Aorta (tissue), 5 donors: ENCODE data around the gene ROBO2. TPM values are rescaled to one million over a fixed set of nuclear protein-coding genes. Genes with fewer than 3 reads are reported as not detected.

Source experiments
- ATAC-seq: fragments of 200-7000 bp; cut with Tn5 transposase; one replicate; pipeline ENCODE4 v1.9.1; 2022; ENCODE audit warnings: moderate library complexity; ENCODE audit not compliant: low FRiP score
- DNase-seq, 2 donors: peaks; one replicate each; pipeline ENCODE4 v3.0.0-alpha.2; 2020
- H3K27ac ChIP-seq, 2 donors: one replicate each; pipeline ENCODE4 v1.5.1; 2013; ENCODE audit warnings: low read length in 2 of 2, mild to moderate bottlenecking in 2 of 2, moderate library complexity in 2 of 2, control low read depth in 1 of 2, inconsistent platforms in 1 of 2, low read depth in 1 of 2
- H3K27me3 ChIP-seq, 2 donors: one replicate each; pipeline ENCODE4 v1.6.1; 2013; ENCODE audit warnings: control low read depth in 1 of 2, low read length in 1 of 2, mild to moderate bottlenecking in 1 of 2, moderate library complexity in 1 of 2; ENCODE audit not compliant: insufficient read depth in 2 of 2, control insufficient read depth in 1 of 2
- H3K36me3 ChIP-seq, 2 donors: one replicate each; pipeline ENCODE4 v1.6.1; 2013; ENCODE audit warnings: control low read depth in 1 of 2, low read length in 1 of 2, mild to moderate bottlenecking in 1 of 2; ENCODE audit not compliant: insufficient read depth in 2 of 2, control insufficient read depth in 1 of 2
- H3K4me1 ChIP-seq, 2 donors: one replicate each; pipeline ENCODE4 v1.6.1; 2013; ENCODE audit warnings: low read length in 2 of 2, control low read depth in 1 of 2, mild to moderate bottlenecking in 1 of 2, moderate library complexity in 1 of 2; ENCODE audit not compliant: insufficient read depth in 2 of 2, control insufficient read depth in 1 of 2
- H3K4me3 ChIP-seq, 2 donors: one replicate each; pipeline ENCODE4 v1.5.1; 2013; ENCODE audit warnings: low read length in 2 of 2, control low read depth in 1 of 2, mild to moderate bottlenecking in 1 of 2
- H3K9me3 ChIP-seq: one replicate; pipeline ENCODE4 v1.6.1; 2013; ENCODE audit warnings: mild to moderate bottlenecking, low read length; ENCODE audit not compliant: control insufficient read depth
- WGBS, 2 donors: extraction: QIAGEN DNeasy Blood & Tissue Kit; methylation state at CpG; one replicate each; pipeline ENCODE4 v1.1.7; 2013; 5-methylcytosine and 5-hydroxymethylcytosine counted together
- intact Hi-C, 2 donors: fragments of 100-400 bp; cut with DNase I; formaldehyde crosslinking; loops; one replicate each; pipeline versions ENCODE4 v1.14.2 to v1.15.0; 2022
- polyA plus RNA-seq, 2 donors: library from polyadenylated mRNA; stranded (reverse); fragments of 200-250 nt; gene quantifications; one replicate each; pipeline ENCODE4 v1.2.3, GENCODE V29; 2013
- total RNA-seq, 2 donors: library from RNA; stranded (reverse); fragmentation: NEBNext Ultra II Directional; extraction: Animal tissue kit (Norgen Biotek cat#: 25700); gene quantifications; one replicate each; pipeline ENCODE4 v1.2.1, GENCODE V29; 2021
- donor health status: healthy with polysubstance abuse.
- donor health status: Bipolar disorder and iron deficiency.
- donor health status: DM: no; HTN: no; CAD: no.
- donor health status: DM: no; HTN: no; CAD: no.
- donor health status: DM: yes; HTN: yes; CAD: no.

Gene ROBO2
- total and polyA plus RNA-seq, 4 donors: 0.05 to 1.3 (median 0.58) TPM

- WGBS, 2 donors: 92 to 95% methylated on average over 2 of the region's 2 CpGs
- H3K27ac ChIP-seq: no peak overlapping the region
- ATAC-seq (no peak), DNase-seq (no peak)
- no peaks in the 10 kb centered on the region for H3K27me3 ChIP-seq
- intact Hi-C loops: no loop called here
- no peaks in the 10 kb centered on the region for H3K36me3 ChIP-seq
- H3K4me3 ChIP-seq: no peak overlapping the region
- no peaks in the 10 kb centered on the region for H3K4me1 ChIP-seq
- no peaks in the 10 kb centered on the region for H3K9me3 ChIP-seq
Measured at GRCh38 chr3:77197408-77197807, 157.5 kb downstream of the ROBO2 start.

GRCh38 chr3:77203851-77204250, 164.0 kb downstream of the ROBO2 start:
- no peaks in the 10 kb centered on the region for H3K36me3 ChIP-seq
- ATAC-seq: no peak
- DNase-seq: no peak
- no peaks in the 10 kb centered on the region for H3K27me3 ChIP-seq
- H3K4me3 ChIP-seq: no peak overlapping the region
- no peak overlapping the region for H3K27ac ChIP-seq
- H3K9me3 ChIP-seq: no peaks in the 10 kb centered on the region
- no peaks in the 10 kb centered on the region for H3K4me1 ChIP-seq
- intact Hi-C loops: no loop called here

- WGBS, 2 donors: 84 to 89% methylated on average over 11 of the region's 11 CpGs
- Histone ChIP-seq H3K27ac (no peak overlapping the region), H3K4me3 (no peak overlapping the region), H3K27me3 (no peaks in the 10 kb centered on the region), H3K36me3 (no peaks in the 10 kb centered on the region), H3K9me3 (no peaks in the 10 kb centered on the region), H3K4me1 (no peaks in the 10 kb centered on the region)
- no peak for DNase-seq
- no peak for ATAC-seq
- intact Hi-C loops: no loop called here
Measured at GRCh38 chr3:77204788-77205187, 164.9 kb downstream of the ROBO2 start.

GRCh38 chr3:77207753-77208152, 167.9 kb downstream of the ROBO2 start:
- Histone ChIP-seq H3K27ac (no peak overlapping the region), H3K4me1 (no peaks in the 10 kb centered on the region), H3K27me3 (no peaks in the 10 kb centered on the region), H3K36me3 (no peaks in the 10 kb centered on the region), H3K9me3 (no peaks in the 10 kb centered on the region), H3K4me3 (no peak overlapping the region)
- whole genome bisulfite sequencing, 2 donors: 75 to 79% methylated on average over 8 of the region's 8 CpGs
- DNase-seq: no peak
- ATAC-seq: no peak
- intact Hi-C loops: no loop called here

GRCh38 chr3:77222701-77223100, 182.8 kb downstream of the ROBO2 start:
- intact Hi-C loops: no loop called here
- DNase-seq (no peak), ATAC-seq (no peak)
- H3K27me3 ChIP-seq: no peaks in the 10 kb centered on the region
- H3K4me3 ChIP-seq: no peak overlapping the region
- no peaks in the 10 kb centered on the region for H3K9me3 ChIP-seq
- H3K27ac ChIP-seq: no peak overlapping the region
- H3K36me3 ChIP-seq: no peaks in the 10 kb centered on the region
- 67 to 73% methylated on average over 3 of the region's 3 CpGs for WGBS, 2 donors
- H3K4me1 ChIP-seq: no peaks in the 10 kb centered on the region

- H3K9me3 ChIP-seq: no peaks in the 10 kb centered on the region
- 92 to 94% methylated on average over 2 of the region's 2 CpGs for WGBS, 2 donors
- DNase-seq (no peak), ATAC-seq (no peak)
- intact Hi-C loops: no loop called here
- no peaks in the 10 kb centered on the region for H3K36me3 ChIP-seq
- H3K4me1 ChIP-seq: no peaks in the 10 kb centered on the region
- no peaks in the 10 kb centered on the region for H3K27me3 ChIP-seq
- H3K27ac ChIP-seq: no peak overlapping the region
- H3K4me3 ChIP-seq: no peak overlapping the region
Measured at GRCh38 chr3:77227567-77227966, 187.7 kb downstream of the ROBO2 start.

- H3K36me3 ChIP-seq: no peaks in the 10 kb centered on the region
- intact Hi-C loops: no loop called here
- 95 to 96% methylated on average over 2 of the region's 2 CpGs for WGBS, 2 donors
- H3K9me3 ChIP-seq: no peaks in the 10 kb centered on the region
- H3K4me3 ChIP-seq: no peak overlapping the region
- no peaks in the 10 kb centered on the region for H3K27me3 ChIP-seq
- DNase-seq (no peak), ATAC-seq (no peak)
- no peaks in the 10 kb centered on the region for H3K4me1 ChIP-seq
- no peak overlapping the region for H3K27ac ChIP-seq
Measured at GRCh38 chr3:77232557-77232956, 192.7 kb downstream of the ROBO2 start.

GRCh38 chr3:77234004-77234403, 194.1 kb downstream of the ROBO2 start:
- Histone ChIP-seq H3K36me3 (no peaks in the 10 kb centered on the region), H3K9me3 (no peaks in the 10 kb centered on the region), H3K27ac (no peak overlapping the region), H3K27me3 (no peaks in the 10 kb centered on the region), H3K4me3 (no peak overlapping the region), H3K4me1 (no peaks in the 10 kb centered on the region)
- 69 to 73% methylated on average over 2 of the region's 2 CpGs for WGBS, 2 donors
- ATAC-seq (no peak), DNase-seq (no peak)
- intact Hi-C loops: no loop called here

GRCh38 chr3:77236118-77236517, 196.2 kb downstream of the ROBO2 start:
- intact Hi-C loops: no loop called here
- 53 to 54% methylated on average over 7 of the region's 7 CpGs for WGBS, 2 donors
- Histone ChIP-seq H3K9me3 (no peaks in the 10 kb centered on the region), H3K4me1 (no peaks in the 10 kb centered on the region), H3K27me3 (no peaks in the 10 kb centered on the region), H3K27ac (no peak overlapping the region), H3K36me3 (no peaks in the 10 kb centered on the region), H3K4me3 (no peak overlapping the region)
- DNase-seq (no peak), ATAC-seq (no peak)
